ENCODE results near the gene DAND5. TPM values are rescaled to one million over a fixed set of nuclear protein-coding genes. Genes with fewer than 3 reads are reported as not detected.

DAND5 gene
- total RNA-seq, 1 donor from 2014 or later, result not detected

- peaks cover 41 to 79% of the 10 kb centered on the region in 2 donors for H3K4me1 ChIP-seq
- no peaks in the 10 kb centered on the region for H3K9me3 ChIP-seq
- peak in 1 of 2 donors; percentile 80 for DNase-seq (ENCODE audit: low spot score in 2 of 2)
- TF ChIP-seq CTCF (IDR thresholded peaks at IDR 0.05), result no peak
- intact Hi-C loops (cut with DNase I), result no loop called here
- H3K27ac ChIP-seq, result peak overlapping the region; percentile 95 to 98
- peak overlapping the region in 1 of 2 donors; percentile 58 for H3K4me3 ChIP-seq
- peaks cover 0 to 7% of the 10 kb centered on the region in 2 donors for H3K36me3 ChIP-seq
- no peaks in the 10 kb centered on the region for H3K27me3 ChIP-seq
These were observed 37.3 kb downstream of the DAND5 start for GRCh38 chr19:13006431-13007281.

- TF ChIP-seq CTCF (IDR thresholded peaks at IDR 0.05), result no peak
- Histone ChIP-seq H3K4me1 (peaks cover 45 to 85% of the 10 kb centered on the region in 2 donors), H3K9me3 (no peaks in the 10 kb centered on the region), H3K27me3 (no peaks in the 10 kb centered on the region), H3K27ac (peak overlapping the region; percentile 95 to 98), H3K4me3 (peak overlapping the region; percentile 12 to 58), H3K36me3 (peaks cover 0 to 7% of the 10 kb centered on the region in 2 donors)
- peak in 1 of 2 donors; percentile 82 for DNase-seq (ENCODE audit: low spot score in 2 of 2)
- intact Hi-C loops (cut with DNase I), result no loop called here
These were observed 38.1 kb downstream of the DAND5 start for GRCh38 chr19:13007292-13008045.

GRCh38 chr19:13008926-13009787, 39.8 kb downstream of the DAND5 start:
- no peaks in the 10 kb centered on the region for H3K9me3 ChIP-seq
- peak in 1 of 2 donors; percentile 61 for DNase-seq (ENCODE audit: low spot score in 2 of 2)
- H3K4me1 ChIP-seq, result peaks cover 41 to 81% of the 10 kb centered on the region in 2 donors
- TF ChIP-seq CTCF (IDR thresholded peaks at IDR 0.05), result no peak
- peak overlapping the region; percentile 95 to 98 for H3K27ac ChIP-seq
- intact Hi-C loops (cut with DNase I), result no loop called here
- H3K36me3 ChIP-seq, result peaks cover 0 to 7% of the 10 kb centered on the region in 2 donors
- peak overlapping the region; percentile 32 to 62 for H3K4me3 ChIP-seq
- H3K27me3 ChIP-seq, result no peaks in the 10 kb centered on the region

- no peak for TF ChIP-seq CTCF (IDR thresholded peaks at IDR 0.05)
- H3K4me3 ChIP-seq, result peak overlapping the region; percentile 32 to 62
- intact Hi-C loops (cut with DNase I), result no loop called here
These were observed 40.9 kb downstream of the DAND5 start for GRCh38 chr19:13010038-13010991.

More at GRCh38 chr19:13010038-13010991, 40.9 kb downstream of the DAND5 start:
- Histone ChIP-seq H3K4me1 (peaks cover 41 to 79% of the 10 kb centered on the region in 2 donors), H3K27me3 (no peaks in the 10 kb centered on the region), H3K9me3 (no peaks in the 10 kb centered on the region), H3K27ac (peak overlapping the region; percentile 67 to 95), H3K36me3 (peaks cover 0 to 7% of the 10 kb centered on the region in 2 donors)
- peak in 1 of 2 donors; percentile 89 for DNase-seq (ENCODE audit: low spot score in 2 of 2)
